CD4-positive, alpha-beta T cell (primary cell): ENCODE results near the gene ZDBF2. TPM values are rescaled to one million over a fixed set of nuclear protein-coding genes. Genes with fewer than 3 reads are reported as not detected.
"Not testable (repeated sequence)": the region's sequence is repeated elsewhere in the genome, so short reads cannot be mapped to it uniquely, and the experiment has no call there.

Source experiments
- ATAC-seq: fragments of 200-7000 bp; cut with Tn5 transposase; one replicate; pipeline ENCODE4 v1.10.0; 2022; ENCODE audit warnings: mild to moderate bottlenecking; ENCODE audit not compliant: poor library complexity
- CTCF ChIA-PET: fragments of 350-600 bp; sonication (Branson Sonifier 250); formaldehyde crosslinking; loops from one replicate; lab custom pipeline; 2021; ENCODE audit warnings: antibody characterized with exemption, inconsistent platforms; lab: Charles Lee
- POLR2A ChIA-PET: fragments of 350-600 bp; sonication (Branson Sonifier 250); formaldehyde crosslinking; loops from one replicate; lab custom pipeline; 2021; ENCODE audit warnings: antibody characterized with exemption, inconsistent platforms; lab: Charles Lee
- DNase-seq, 14 experiments: peaks; one replicate each; pipeline ENCODE4 v3.0.0-alpha.2; 2013 to 2020; ENCODE audit warnings: mixed read lengths in 2 of 14
- H3K27ac ChIP-seq, 2 donors: one replicate each; pipeline versions ENCODE4 v1.5.1 to v1.7.0; 2013; ENCODE audit warnings: low read length in 2 of 2, low read depth in 1 of 2, mild to moderate bottlenecking in 1 of 2
- H3K27me3 ChIP-seq, 2 experiments: 1 replicate in 1 of 2; 2 replicates in 1 of 2; pipeline versions ENCODE4 v1.6.1 to v1.7.0; 2013; ENCODE audit warnings: low read length in 2 of 2, control low read depth in 1 of 2, mild to moderate bottlenecking in 1 of 2, moderate library complexity in 1 of 2; ENCODE audit not compliant: insufficient read depth in 2 of 2, control insufficient read depth in 1 of 2
- H3K36me3 ChIP-seq: one replicate; pipeline ENCODE4 v1.6.1; 2013; ENCODE audit warnings: low read length, control low read depth; ENCODE audit not compliant: insufficient read depth
- H3K4me1 ChIP-seq: one replicate; pipeline ENCODE4 v1.6.1; 2013; ENCODE audit warnings: low read length, control low read depth; ENCODE audit not compliant: insufficient read depth
- H3K4me3 ChIP-seq: one replicate; pipeline ENCODE4 v1.5.1; 2013; ENCODE audit warnings: mild to moderate bottlenecking, low read length, moderate library complexity
- H3K9me3 ChIP-seq, 2 experiments: 1 replicate in 1 of 2; 2 replicates in 1 of 2; pipeline versions ENCODE4 v1.6.1 to v1.7.0; 2013; ENCODE audit warnings: low read length in 2 of 2, mild to moderate bottlenecking in 2 of 2, control low read depth in 1 of 2, moderate library complexity in 1 of 2; ENCODE audit not compliant: control insufficient read depth in 1 of 2, insufficient read depth in 1 of 2
- H3K27ac Mint-ChIP-seq: one replicate; pipeline ENCODE4 v1.8.0; 2020; ENCODE audit warnings: mixed read lengths
- H3K27me3 Mint-ChIP-seq: one replicate; pipeline ENCODE4 v1.8.0; 2021; ENCODE audit warnings: mixed read lengths
- H3K36me3 Mint-ChIP-seq: one replicate; pipeline ENCODE4 v1.8.0; 2021; ENCODE audit warnings: low read depth, mixed read lengths
- H3K4me1 Mint-ChIP-seq: one replicate; pipeline ENCODE4 v1.8.0; 2021; ENCODE audit warnings: low read depth, mixed read lengths
- H3K4me3 Mint-ChIP-seq: one replicate; pipeline ENCODE4 v1.8.0; 2020; ENCODE audit warnings: mild to moderate bottlenecking, mixed read lengths
- H3K9me3 Mint-ChIP-seq: one replicate; pipeline ENCODE4 v1.8.0; 2020; ENCODE audit warnings: mixed read lengths
- CTCF ChIP-seq: fragments of 200-600 bp; IDR thresholded peaks from one replicate; pipeline ENCODE4 v1.8.0; 2022; ENCODE audit warnings: antibody characterized with exemption, mild to moderate bottlenecking
- intact Hi-C, 2 experiments: fragments of 100-400 bp; cut with DNase I in 1 of 2; cut with micrococcal nuclease in 1 of 2; formaldehyde crosslinking; loops; one replicate each; pipeline versions ENCODE4 v1.15.1 to v1.9.0; 2023 to 2025; cut with DNase I, micrococcal nuclease
- total RNA-seq, 174 experiments: library from RNA in 2 of 174; stranded (reverse) in 2 of 174; gene quantifications; one replicate each; pipeline ENCODE4 v1.2.3 and lab custom pipeline; 2021 to 2026

Gene ZDBF2
- total RNA-seq, 2 experiments from 2014 or later = 28.7 to 29.7 TPM

GRCh38 chr2:206256706-206257205 lies 17.7 kb upstream of the ZDBF2 start:
- H3K27me3 Mint-ChIP-seq = peaks cover 82% of the 10 kb centered on the region
- intact Hi-C loops = no loop called here
- no peak for ATAC-seq

GRCh38 chr2:206257350-206257749 lies 17.1 kb upstream of the ZDBF2 start:
- H3K9me3 Mint-ChIP-seq = no peaks in the 10 kb centered on the region
- peaks cover 61 to 77% of the 10 kb centered on the region in 2 experiments for H3K27me3 ChIP-seq

More at GRCh38 chr2:206256706-206257205, 17.7 kb upstream of the ZDBF2 start:
- TF ChIP-seq CTCF = no peak
- H3K27ac Mint-ChIP-seq = no peak overlapping the region
- no peaks in the 10 kb centered on the region for H3K36me3 Mint-ChIP-seq
- no peaks in the 10 kb centered on the region for H3K9me3 Mint-ChIP-seq
- H3K9me3 ChIP-seq = peaks cover 4 to 16% of the 10 kb centered on the region in 2 experiments
- H3K27me3 ChIP-seq = peaks cover 62 to 73% of the 10 kb centered on the region in 2 experiments
- H3K4me1 Mint-ChIP-seq = no peaks in the 10 kb centered on the region
- POLR2A ChIA-PET = no interaction called here
- H3K27ac ChIP-seq = no peak overlapping the region
- CTCF ChIA-PET = no interaction called here
- H3K4me1 ChIP-seq = peaks cover 3% of the 10 kb centered on the region
- DNase-seq = no peak
- H3K36me3 ChIP-seq = no peaks in the 10 kb centered on the region
- H3K4me3 ChIP-seq = no peak overlapping the region
- no peak overlapping the region for H3K4me3 Mint-ChIP-seq

GRCh38 chr2:206257861-206258260 lies 16.6 kb upstream of the ZDBF2 start:
- intact Hi-C loops = no loop called here
- no peak for TF ChIP-seq CTCF
- H3K27ac ChIP-seq = no peak overlapping the region
- ChIA-PET CTCF (no interaction called here), POLR2A (no interaction called here)
- Mint-ChIP-seq H3K27ac (no peak overlapping the region), H3K36me3 (no peaks in the 10 kb centered on the region), H3K4me3 (no peak overlapping the region), H3K27me3 (peaks cover 79% of the 10 kb centered on the region), H3K4me1 (no peaks in the 10 kb centered on the region), H3K9me3 (no peaks in the 10 kb centered on the region)
- H3K27me3 ChIP-seq = peaks cover 63 to 77% of the 10 kb centered on the region in 2 experiments
- H3K4me1 ChIP-seq = peaks cover 3% of the 10 kb centered on the region
- ATAC-seq (no peak), DNase-seq (no peak)
- H3K36me3 ChIP-seq = no peaks in the 10 kb centered on the region
- no peak overlapping the region for H3K4me3 ChIP-seq
- H3K9me3 ChIP-seq = peaks cover 4 to 16% of the 10 kb centered on the region in 2 experiments

More at GRCh38 chr2:206257350-206257749, 17.1 kb upstream of the ZDBF2 start:
- Histone ChIP-seq H3K9me3 (peaks cover 4 to 16% of the 10 kb centered on the region in 2 experiments), H3K27ac (no peak overlapping the region), H3K4me3 (no peak overlapping the region), H3K36me3 (no peaks in the 10 kb centered on the region), H3K4me1 (peaks cover 3% of the 10 kb centered on the region)
- ATAC-seq (no peak), DNase-seq (no peak)
- H3K36me3 Mint-ChIP-seq = no peaks in the 10 kb centered on the region
- intact Hi-C loops = no loop called here
- POLR2A ChIA-PET = no interaction called here
- H3K4me3 Mint-ChIP-seq = no peak overlapping the region
- TF ChIP-seq CTCF = no peak
- CTCF ChIA-PET = no interaction called here
- no peaks in the 10 kb centered on the region for H3K4me1 Mint-ChIP-seq
- no peak overlapping the region for H3K27ac Mint-ChIP-seq
- peaks cover 79% of the 10 kb centered on the region for H3K27me3 Mint-ChIP-seq

GRCh38 chr2:206258615-206259014 lies 15.8 kb upstream of the ZDBF2 start:
- H3K4me1 Mint-ChIP-seq, CTCF ChIA-PET, intact Hi-C loops, ATAC-seq, H3K27ac Mint-ChIP-seq, H3K36me3 ChIP-seq, H3K9me3 Mint-ChIP-seq, H3K4me3 Mint-ChIP-seq, H3K36me3 Mint-ChIP-seq, H3K4me1 ChIP-seq, DNase-seq, H3K27ac ChIP-seq, H3K4me3 ChIP-seq: not testable (repeated sequence)
- Histone ChIP-seq H3K9me3 (peaks cover 0 to 11% of the 10 kb centered on the region in 2 experiments), H3K27me3 (peaks cover 64 to 77% of the 10 kb centered on the region in 2 experiments)
- POLR2A ChIA-PET = interaction anchor here (0.6 to 1.8 kb wide), 2 partner anchors 17 to 207 kb away, joined by 4 to 6 read pairs; no protein-coding TSS in a partner anchor
- peaks cover 79% of the 10 kb centered on the region for H3K27me3 Mint-ChIP-seq
